ENCODE results near the gene TACO1.

The TACO1 gene

GRCh38 chr17:63622574-63623390 is 22.1 kb downstream of the TACO1 start:
- Histone ChIP-seq H2AFZ (ENCODE audit: low read depth, low read length) (no peak overlapping the region; the same call in 1 of the 2 replicates), H3K79me2 (ENCODE audit: low read length) (peaks cover 27% of the 10 kb centered on the region), H3K27me3 (ENCODE audit: low read depth, low read length) (no peaks in the 10 kb centered on the region), H3K9ac (ENCODE audit: low read length) (peak overlapping the region; percentile 62), H4K20me1 (ENCODE audit: insufficient read depth, low read length) (no peaks in the 10 kb centered on the region), H3K4me3 (ENCODE audit: low read length) (peak overlapping the region; percentile 98), H3K9me3 (ENCODE audit: insufficient read depth, low read length) (no peaks in the 10 kb centered on the region), H3K27ac (ENCODE audit: low read length) (no peak overlapping the region), H3K4me2 (ENCODE audit: low read length) (peak overlapping the region; percentile 91), H3K36me3 (replicated peaks; ENCODE audit: low read depth, low read length) (no peaks in the 10 kb centered on the region), H3K4me1 (ENCODE audit: low read length) (peaks cover 11% of the 10 kb centered on the region)
- no peak for TF ChIP-seq EZH2phosphoT487 (IDR thresholded peaks at IDR 0.05; ENCODE audit: low read depth)
- TF ChIP-seq CTCF (IDR thresholded peaks at IDR 0.05; ENCODE audit: low read depth, low read length) = no peak

GRCh38 chr17:63623786-63624530 is 23.3 kb downstream of the TACO1 start:
- Histone ChIP-seq H2AFZ (ENCODE audit: low read depth, low read length) (no peak overlapping the region), H3K9ac (ENCODE audit: low read length) (peak overlapping the region; percentile 62), H3K36me3 (replicated peaks; ENCODE audit: low read depth, low read length) (no peaks in the 10 kb centered on the region), H3K4me1 (ENCODE audit: low read length) (peaks cover 11% of the 10 kb centered on the region), H3K9me3 (ENCODE audit: insufficient read depth, low read length) (no peaks in the 10 kb centered on the region), H4K20me1 (ENCODE audit: insufficient read depth, low read length) (no peaks in the 10 kb centered on the region), H3K79me2 (ENCODE audit: low read length) (peaks cover 27% of the 10 kb centered on the region), H3K27me3 (ENCODE audit: low read depth, low read length) (no peaks in the 10 kb centered on the region), H3K4me2 (ENCODE audit: low read length) (peak overlapping the region; percentile 91), H3K4me3 (ENCODE audit: low read length) (peak overlapping the region; percentile 98), H3K27ac (ENCODE audit: low read length) (no peak overlapping the region)
- TF ChIP-seq CTCF (IDR thresholded peaks at IDR 0.05; ENCODE audit: low read depth, low read length) (no peak), EZH2phosphoT487 (IDR thresholded peaks at IDR 0.05; ENCODE audit: low read depth) (no peak)

- no peak for TF ChIP-seq CTCF (IDR thresholded peaks at IDR 0.05; ENCODE audit: low read depth, low read length)
- TF ChIP-seq EZH2phosphoT487 (IDR thresholded peaks at IDR 0.05; ENCODE audit: low read depth) = no peak
- no peak overlapping the region for H3K9ac ChIP-seq (ENCODE audit: low read length)
- no peaks in the 10 kb centered on the region for H3K27me3 ChIP-seq (ENCODE audit: low read depth, low read length)
- peaks cover 27% of the 10 kb centered on the region for H3K79me2 ChIP-seq (ENCODE audit: low read length)
- no peaks in the 10 kb centered on the region for H3K36me3 ChIP-seq (replicated peaks; ENCODE audit: low read depth, low read length)
- H3K4me1 ChIP-seq (ENCODE audit: low read length) = peaks cover 11% of the 10 kb centered on the region
- H3K27ac ChIP-seq (ENCODE audit: low read length) = no peak overlapping the region
- H3K9me3 ChIP-seq (ENCODE audit: insufficient read depth, low read length) = no peaks in the 10 kb centered on the region
- no peak overlapping the region for H3K4me3 ChIP-seq (ENCODE audit: low read length)
- H2AFZ ChIP-seq (ENCODE audit: low read depth, low read length) = no peak overlapping the region
- no peaks in the 10 kb centered on the region for H4K20me1 ChIP-seq (ENCODE audit: insufficient read depth, low read length)
- no peak overlapping the region for H3K4me2 ChIP-seq (ENCODE audit: low read length)
Measured at GRCh38 chr17:63624531-63624880, 23.8 kb downstream of the TACO1 start.

GRCh38 chr17:63626551-63627180 is 26.0 kb downstream of the TACO1 start:
- H3K4me3 ChIP-seq (ENCODE audit: low read length) = no peak overlapping the region
- H4K20me1 ChIP-seq (ENCODE audit: insufficient read depth, low read length) = no peaks in the 10 kb centered on the region
- H3K4me1 ChIP-seq (ENCODE audit: low read length) = peaks cover 15% of the 10 kb centered on the region
- H3K36me3 ChIP-seq (replicated peaks; ENCODE audit: low read depth, low read length) = no peaks in the 10 kb centered on the region
- H3K79me2 ChIP-seq (ENCODE audit: low read length) = peaks cover 27% of the 10 kb centered on the region
- H2AFZ ChIP-seq (ENCODE audit: low read depth, low read length) = no peak overlapping the region
- H3K9me3 ChIP-seq (ENCODE audit: insufficient read depth, low read length) = no peaks in the 10 kb centered on the region
- TF ChIP-seq EZH2phosphoT487 (IDR thresholded peaks at IDR 0.05; ENCODE audit: low read depth) (no peak), CTCF (IDR thresholded peaks at IDR 0.05; ENCODE audit: low read depth, low read length) (no peak)
- no peak overlapping the region for H3K27ac ChIP-seq (ENCODE audit: low read length)
- H3K4me2 ChIP-seq (ENCODE audit: low read length) = no peak overlapping the region
- no peak overlapping the region for H3K9ac ChIP-seq (ENCODE audit: low read length)
- no peaks in the 10 kb centered on the region for H3K27me3 ChIP-seq (ENCODE audit: low read depth, low read length)
